Suprapubic skin (tissue), 3 donors: ENCODE results near the gene ULBP3.

Source experiments
- EP300 ChIP-seq: sonication (generic); formaldehyde crosslinking; IDR thresholded peaks from one replicate; pipeline ENCODE4 v1.6.1; 2017; ENCODE audit warnings: antibody characterized with exemption
- POLR2A ChIP-seq, 2 donors: fragments of 450-650 bp; IDR thresholded peaks; one replicate each; pipeline ENCODE4 v1.6.1; 2017; ENCODE audit warnings: antibody characterized with exemption in 2 of 2, mild to moderate bottlenecking in 2 of 2, moderate library complexity in 2 of 2
- TF ChIP-seq, protein P1 (sequence below), 2 donors: fragments of 200-600 bp in 1 of 2; fragments of 450-650 bp in 1 of 2; sonication (generic) in 1 of 2; IDR thresholded peaks; one replicate each; pipeline ENCODE4 v1.5.1; 2016 to 2019; ENCODE audit warnings: antibody characterized with exemption in 2 of 2, mild to moderate bottlenecking in 1 of 2, moderate library complexity in 1 of 2

DNA sequence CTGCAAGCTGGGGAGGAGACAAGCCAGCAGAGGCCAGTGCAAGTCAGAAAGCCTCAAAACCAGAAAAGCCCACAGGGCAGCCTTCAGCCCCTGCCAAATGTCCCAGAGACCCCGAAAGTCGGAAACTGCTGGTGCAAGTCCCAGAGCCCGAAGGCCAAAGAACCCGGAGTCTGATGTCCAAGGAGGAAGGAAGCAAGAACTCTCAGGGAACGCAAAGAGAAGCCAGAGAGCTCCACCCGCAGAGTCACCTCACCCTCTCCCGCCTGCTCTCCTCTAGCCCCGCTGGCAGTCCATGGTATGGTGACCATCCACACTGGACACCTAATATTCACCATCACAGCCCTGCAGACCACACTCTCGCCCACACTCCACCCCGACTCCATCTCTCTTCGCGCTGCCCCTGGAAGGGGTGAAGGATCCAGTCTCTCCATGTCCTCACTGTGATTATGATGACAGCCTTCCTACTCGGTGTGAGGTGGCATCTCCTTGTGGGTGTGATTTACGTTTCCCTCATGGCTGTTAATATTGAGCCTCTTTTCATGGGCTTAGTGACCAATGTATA lies 10.6 kb downstream of the ULBP3 start:
- TF ChIP-seq, protein P1, sequence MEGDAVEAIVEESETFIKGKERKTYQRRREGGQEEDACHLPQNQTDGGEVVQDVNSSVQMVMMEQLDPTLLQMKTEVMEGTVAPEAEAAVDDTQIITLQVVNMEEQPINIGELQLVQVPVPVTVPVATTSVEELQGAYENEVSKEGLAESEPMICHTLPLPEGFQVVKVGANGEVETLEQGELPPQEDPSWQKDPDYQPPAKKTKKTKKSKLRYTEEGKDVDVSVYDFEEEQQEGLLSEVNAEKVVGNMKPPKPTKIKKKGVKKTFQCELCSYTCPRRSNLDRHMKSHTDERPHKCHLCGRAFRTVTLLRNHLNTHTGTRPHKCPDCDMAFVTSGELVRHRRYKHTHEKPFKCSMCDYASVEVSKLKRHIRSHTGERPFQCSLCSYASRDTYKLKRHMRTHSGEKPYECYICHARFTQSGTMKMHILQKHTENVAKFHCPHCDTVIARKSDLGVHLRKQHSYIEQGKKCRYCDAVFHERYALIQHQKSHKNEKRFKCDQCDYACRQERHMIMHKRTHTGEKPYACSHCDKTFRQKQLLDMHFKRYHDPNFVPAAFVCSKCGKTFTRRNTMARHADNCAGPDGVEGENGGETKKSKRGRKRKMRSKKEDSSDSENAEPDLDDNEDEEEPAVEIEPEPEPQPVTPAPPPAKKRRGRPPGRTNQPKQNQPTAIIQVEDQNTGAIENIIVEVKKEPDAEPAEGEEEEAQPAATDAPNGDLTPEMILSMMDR (IDR thresholded peaks at IDR 0.05), result no peak
- TF ChIP-seq POLR2A (IDR thresholded peaks at IDR 0.05) (no peak), EP300 (no peak)
